GM03348 (cell line): ENCODE measurements around the gene BRF1.
"Not testable (repeated sequence)": the region's sequence is repeated elsewhere in the genome, so short reads cannot be mapped to it uniquely, and the experiment has no call there.

Source experiments
- DNase-seq: peaks from one replicate; pipeline ENCODE4 v3.0.0; 2012; ENCODE audit warnings: low spot score

Gene BRF1

GRCh38 chr14:105290621-105291346 lies 10.0 kb downstream of the BRF1 start:
- DNase-seq = no peak

- not testable (repeated sequence) for DNase-seq
Observed at GRCh38 chr14:105288936-105289335, 11.9 kb downstream of the BRF1 start.

- DNase-seq = no peak
Observed at GRCh38 chr14:105287249-105288102, 13.3 kb downstream of the BRF1 start.

GRCh38 chr14:105286759-105287144 lies 14.0 kb downstream of the BRF1 start:
- no peak for DNase-seq

- no peak for DNase-seq
Observed at GRCh38 chr14:105285174-105285573, 15.6 kb downstream of the BRF1 start.

- DNase-seq = no peak
Observed at GRCh38 chr14:105283899-105284298, 16.9 kb downstream of the BRF1 start.

- no peak for DNase-seq
Observed at GRCh38 chr14:105283028-105283427, 17.8 kb downstream of the BRF1 start.

GRCh38 chr14:105282098-105282725 lies 18.6 kb downstream of the BRF1 start:
- no peak for DNase-seq

GRCh38 chr14:105281371-105282097 lies 19.3 kb downstream of the BRF1 start:
- DNase-seq = peak; percentile 77

GRCh38 chr14:105280525-105280924 lies 20.3 kb downstream of the BRF1 start:
- no peak for DNase-seq

- DNase-seq = no peak
Observed at GRCh38 chr14:105279642-105280361, 21.0 kb downstream of the BRF1 start.

- DNase-seq = not testable (repeated sequence)
Observed at GRCh38 chr14:105277448-105277847, 23.4 kb downstream of the BRF1 start.

- DNase-seq = peak; percentile 74
Observed at GRCh38 chr14:105275267-105275946, 25.4 kb downstream of the BRF1 start.

GRCh38 chr14:105274637-105275036 lies 26.2 kb downstream of the BRF1 start:
- DNase-seq = no peak

GRCh38 chr14:105273062-105273461 lies 27.7 kb downstream of the BRF1 start:
- DNase-seq = no peak

- no peak for DNase-seq
Observed at GRCh38 chr14:105272623-105273022, 28.2 kb downstream of the BRF1 start.

- DNase-seq = no peak
Observed at GRCh38 chr14:105271224-105271890, 29.4 kb downstream of the BRF1 start.

GRCh38 chr14:105269405-105269804 lies 31.4 kb downstream of the BRF1 start:
- no peak for DNase-seq

GRCh38 chr14:105268736-105269354 lies 32.0 kb downstream of the BRF1 start:
- DNase-seq = no peak
